HG02981 (cell line): ENCODE results near the gene CFAP61.
"Not testable (repeated sequence)": the region's sequence is repeated elsewhere in the genome, so short reads cannot be mapped to it uniquely, and the experiment has no call there.

Experiments
- ATAC-seq: cut with Tn5 transposase; IDR thresholded peaks from one replicate; pipeline ENCODE4 v1.9.1; 2021; ENCODE audit warnings: mild to moderate bottlenecking, moderate library complexity; ENCODE audit not compliant: unreplicated experiment

CFAP61 gene

GRCh38 chr20:20317195-20317594 is 264.9 kb downstream of the CFAP61 start:
- ATAC-seq: peak; percentile 88

GRCh38 chr20:20317621-20318364 is 265.5 kb downstream of the CFAP61 start:
- peak; percentile 25 for ATAC-seq

- no peak for ATAC-seq
These were observed 266.2 kb downstream of the CFAP61 start for GRCh38 chr20:20318365-20319161.

- ATAC-seq: no peak
These were observed 268.8 kb downstream of the CFAP61 start for GRCh38 chr20:20321134-20321533.

GRCh38 chr20:20321917-20322316 is 269.6 kb downstream of the CFAP61 start:
- ATAC-seq: no peak

- ATAC-seq: no peak
These were observed 270.6 kb downstream of the CFAP61 start for GRCh38 chr20:20322912-20323311.

- no peak for ATAC-seq
These were observed 275.4 kb downstream of the CFAP61 start for GRCh38 chr20:20327746-20328145.

GRCh38 chr20:20329564-20329963 is 277.2 kb downstream of the CFAP61 start:
- no peak for ATAC-seq

- no peak for ATAC-seq
These were observed 278.8 kb downstream of the CFAP61 start for GRCh38 chr20:20331156-20331555.

GRCh38 chr20:20331817-20332216 is 279.5 kb downstream of the CFAP61 start:
- ATAC-seq: no peak

GRCh38 chr20:20333866-20334265 is 281.5 kb downstream of the CFAP61 start:
- no peak for ATAC-seq

GRCh38 chr20:20334489-20334888 is 282.2 kb downstream of the CFAP61 start:
- ATAC-seq: peak; percentile 96

GRCh38 chr20:20338133-20338730 is 285.9 kb downstream of the CFAP61 start:
- no peak for ATAC-seq

GRCh38 chr20:20340443-20340842 is 288.1 kb downstream of the CFAP61 start:
- no peak for ATAC-seq

GRCh38 chr20:20341371-20341770 is 289.0 kb downstream of the CFAP61 start:
- no peak for ATAC-seq

GRCh38 chr20:20342066-20342465 is 289.7 kb downstream of the CFAP61 start:
- no peak for ATAC-seq

GRCh38 chr20:20343932-20344331 is 291.6 kb downstream of the CFAP61 start:
- ATAC-seq: no peak

- ATAC-seq: no peak
These were observed 292.1 kb downstream of the CFAP61 start for GRCh38 chr20:20344476-20344875.

- no peak for ATAC-seq
These were observed 301.2 kb downstream of the CFAP61 start for GRCh38 chr20:20353576-20353975.

- ATAC-seq: not testable (repeated sequence)
These were observed 303.2 kb downstream of the CFAP61 start for GRCh38 chr20:20355503-20355902.

- ATAC-seq: no peak
These were observed 306.5 kb downstream of the CFAP61 start for GRCh38 chr20:20358801-20359200.

- no peak for ATAC-seq
These were observed 307.3 kb downstream of the CFAP61 start for GRCh38 chr20:20359628-20360027.
